Midbrain (tissue), 1 donor: ENCODE measurements around the gene CCL23.

Experiments
- DNase-seq: peaks from one replicate; lab custom pipeline; 2025; lab: John Stamatoyannopoulos, UW

Gene CCL23

DNA sequence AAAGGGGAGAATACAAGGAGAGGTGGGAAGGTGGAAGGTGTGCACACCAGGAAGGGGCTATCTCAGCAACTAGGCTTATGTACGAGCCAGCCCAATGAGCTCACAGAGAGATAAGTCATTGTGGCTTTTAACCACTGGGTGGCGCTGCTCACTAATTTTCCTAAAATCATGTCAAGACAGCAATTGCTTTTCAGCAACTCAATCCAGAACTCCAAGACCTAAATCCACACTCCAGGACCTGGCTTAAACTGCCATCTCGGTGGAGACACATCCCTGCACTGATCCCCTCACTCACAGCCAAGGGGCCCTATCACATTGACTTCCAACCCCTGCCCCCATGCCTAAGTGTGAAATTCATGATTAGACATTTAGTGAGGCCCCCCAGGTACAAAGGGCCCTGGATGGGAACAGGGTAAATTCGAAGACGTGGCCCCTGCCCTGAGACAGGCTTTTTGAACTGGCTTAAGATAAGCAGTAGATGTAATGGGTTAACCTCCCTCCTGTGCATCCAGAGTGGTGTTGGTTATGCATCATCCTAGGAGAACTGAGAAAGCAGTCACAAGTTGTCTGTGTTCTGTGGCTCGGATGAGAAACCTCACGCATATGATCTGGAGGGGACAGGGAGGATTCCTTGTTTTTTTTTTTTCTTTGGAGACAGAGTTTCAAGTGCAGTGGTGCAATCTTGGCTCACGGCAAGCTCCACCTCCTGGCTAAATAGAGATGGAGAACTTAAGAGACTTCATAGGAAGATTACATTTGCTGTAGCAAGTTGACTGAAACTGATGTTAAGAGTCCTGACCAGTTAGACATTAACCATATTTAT, 48.0 kb downstream of the CCL23 start:
- peak; percentile 88 for DNase-seq

GRCh38 chr17:35968520-35969054, 49.2 kb downstream of the CCL23 start:
- DNase-seq, result no peak

DNA sequence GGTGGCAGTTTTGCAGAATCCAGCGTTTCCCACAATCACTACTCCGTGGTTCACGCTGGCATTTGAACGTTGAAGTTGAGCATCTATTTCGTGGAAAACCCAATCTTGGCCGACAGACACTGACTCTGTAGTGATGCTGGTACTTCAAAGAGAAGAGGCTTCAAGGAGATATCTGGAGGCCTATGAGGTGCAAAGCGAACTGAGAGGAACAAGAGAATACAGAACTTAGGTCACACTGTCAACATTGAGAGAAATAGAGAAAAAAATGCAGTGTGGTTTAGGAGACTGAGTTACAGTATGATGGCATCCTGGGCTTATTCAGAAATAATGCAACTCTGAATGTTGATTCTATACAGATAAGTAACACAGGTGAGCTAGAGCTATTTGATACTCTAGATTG, 52.5 kb downstream of the CCL23 start:
- DNase-seq, result no peak

- no peak for DNase-seq
These were observed 54.1 kb downstream of the CCL23 start for GRCh38 chr17:35963663-35964062.
